ENCODE data around the gene SEMA6B.

The SEMA6B gene

GRCh38 chr19:4505570-4506448, 53.7 kb downstream of the SEMA6B start:
- H3K27ac ChIP-seq (ENCODE audit: low read length) = no peak overlapping the region
- H4K20me1 ChIP-seq (ENCODE audit: insufficient read depth, low read length) = 0 out of 2 replicates have a peak, but pooled peaks cover 3% of the 10 kb centered on the region
- no peak overlapping the region for H2AFZ ChIP-seq (ENCODE audit: low read depth, low read length)
- H3K4me2 ChIP-seq (ENCODE audit: low read length) = no peak overlapping the region
- no peaks in the 10 kb centered on the region for H3K27me3 ChIP-seq (ENCODE audit: low read depth, low read length)
- H3K36me3 ChIP-seq (replicated peaks; ENCODE audit: low read depth, low read length) = peaks cover 17% of the 10 kb centered on the region
- no peak overlapping the region for H3K9ac ChIP-seq (ENCODE audit: low read length)
- TF ChIP-seq EZH2phosphoT487 (IDR thresholded peaks at IDR 0.05; ENCODE audit: low read depth) (no peak), CTCF (IDR thresholded peaks at IDR 0.05; ENCODE audit: low read depth, low read length) (no peak)
- no peak overlapping the region for H3K4me3 ChIP-seq (ENCODE audit: low read length)
- H3K9me3 ChIP-seq (ENCODE audit: insufficient read depth, low read length) = no peaks in the 10 kb centered on the region
- H3K4me1 ChIP-seq (ENCODE audit: low read length) = no peaks in the 10 kb centered on the region
- H3K79me2 ChIP-seq (ENCODE audit: low read length) = no peaks in the 10 kb centered on the region

- Histone ChIP-seq H3K36me3 (replicated peaks; ENCODE audit: low read depth, low read length) (peaks cover 17% of the 10 kb centered on the region), H3K9ac (ENCODE audit: low read length) (no peak overlapping the region)
These were observed 54.5 kb downstream of the SEMA6B start for GRCh38 chr19:4504891-4505569.

GRCh38 chr19:4504297-4504701, 55.2 kb downstream of the SEMA6B start:
- Histone ChIP-seq H2AFZ (ENCODE audit: low read depth, low read length) (no peak overlapping the region), H3K79me2 (ENCODE audit: low read length) (no peaks in the 10 kb centered on the region), H3K9ac (ENCODE audit: low read length) (no peak overlapping the region), H3K4me2 (ENCODE audit: low read length) (no peak overlapping the region), H3K27ac (ENCODE audit: low read length) (no peak overlapping the region), H3K27me3 (ENCODE audit: low read depth, low read length) (no peaks in the 10 kb centered on the region), H4K20me1 (ENCODE audit: insufficient read depth, low read length) (0 out of 2 replicates have a peak, but pooled peaks cover 3% of the 10 kb centered on the region), H3K4me1 (ENCODE audit: low read length) (no peaks in the 10 kb centered on the region), H3K4me3 (ENCODE audit: low read length) (no peak overlapping the region), H3K36me3 (replicated peaks; ENCODE audit: low read depth, low read length) (peaks cover 17% of the 10 kb centered on the region), H3K9me3 (ENCODE audit: insufficient read depth, low read length) (no peaks in the 10 kb centered on the region)
- no peak for TF ChIP-seq CTCF (IDR thresholded peaks at IDR 0.05; ENCODE audit: low read depth, low read length)
- TF ChIP-seq EZH2phosphoT487 (IDR thresholded peaks at IDR 0.05; ENCODE audit: low read depth) = no peak

More at GRCh38 chr19:4504891-4505569, 54.5 kb downstream of the SEMA6B start:
- no peak overlapping the region for H3K4me2 ChIP-seq (ENCODE audit: low read length)
- H3K9me3 ChIP-seq (ENCODE audit: insufficient read depth, low read length) = no peaks in the 10 kb centered on the region
- H3K27ac ChIP-seq (ENCODE audit: low read length) = no peak overlapping the region
- 0 out of 2 replicates have a peak, but pooled peaks cover 3% of the 10 kb centered on the region for H4K20me1 ChIP-seq (ENCODE audit: insufficient read depth, low read length)
- no peaks in the 10 kb centered on the region for H3K79me2 ChIP-seq (ENCODE audit: low read length)
- no peaks in the 10 kb centered on the region for H3K4me1 ChIP-seq (ENCODE audit: low read length)
- H3K4me3 ChIP-seq (ENCODE audit: low read length) = no peak overlapping the region
- TF ChIP-seq EZH2phosphoT487 (IDR thresholded peaks at IDR 0.05; ENCODE audit: low read depth) = no peak
- no peak for TF ChIP-seq CTCF (IDR thresholded peaks at IDR 0.05; ENCODE audit: low read depth, low read length)
- H2AFZ ChIP-seq (ENCODE audit: low read depth, low read length) = no peak overlapping the region
- H3K27me3 ChIP-seq (ENCODE audit: low read depth, low read length) = no peaks in the 10 kb centered on the region

GRCh38 chr19:4503825-4504170, 55.7 kb downstream of the SEMA6B start:
- H3K4me1 ChIP-seq (ENCODE audit: low read length) = no peaks in the 10 kb centered on the region
- no peak overlapping the region for H3K9ac ChIP-seq (ENCODE audit: low read length)
- H3K27ac ChIP-seq (ENCODE audit: low read length) = no peak overlapping the region
- H3K4me2 ChIP-seq (ENCODE audit: low read length) = no peak overlapping the region
- TF ChIP-seq CTCF (IDR thresholded peaks at IDR 0.05; ENCODE audit: low read depth, low read length) (no peak), EZH2phosphoT487 (IDR thresholded peaks at IDR 0.05; ENCODE audit: low read depth) (no peak)
- 0 out of 2 replicates have a peak, but pooled peaks cover 3% of the 10 kb centered on the region for H4K20me1 ChIP-seq (ENCODE audit: insufficient read depth, low read length)
- no peaks in the 10 kb centered on the region for H3K9me3 ChIP-seq (ENCODE audit: insufficient read depth, low read length)
- H3K27me3 ChIP-seq (ENCODE audit: low read depth, low read length) = no peaks in the 10 kb centered on the region
- H3K79me2 ChIP-seq (ENCODE audit: low read length) = no peaks in the 10 kb centered on the region
- H3K4me3 ChIP-seq (ENCODE audit: low read length) = no peak overlapping the region
- no peak overlapping the region for H2AFZ ChIP-seq (ENCODE audit: low read depth, low read length)
- H3K36me3 ChIP-seq (replicated peaks; ENCODE audit: low read depth, low read length) = peaks cover 18% of the 10 kb centered on the region
